CD4-positive, alpha-beta T cell (primary cell): ENCODE results near the gene PRMT7. TPM values are rescaled to one million over a fixed set of nuclear protein-coding genes. Genes with fewer than 3 reads are reported as not detected.

Experiments
- ATAC-seq: fragments of 200-7000 bp; cut with Tn5 transposase; one replicate; pipeline ENCODE4 v1.10.0; 2022; ENCODE audit warnings: mild to moderate bottlenecking; ENCODE audit not compliant: poor library complexity
- CTCF ChIA-PET: fragments of 350-600 bp; sonication (Branson Sonifier 250); formaldehyde crosslinking; loops from one replicate; lab custom pipeline; 2021; ENCODE audit warnings: antibody characterized with exemption, inconsistent platforms; lab: Charles Lee
- POLR2A ChIA-PET: fragments of 350-600 bp; sonication (Branson Sonifier 250); formaldehyde crosslinking; loops from one replicate; lab custom pipeline; 2021; ENCODE audit warnings: antibody characterized with exemption, inconsistent platforms; lab: Charles Lee
- DNase-seq, 14 experiments: peaks; one replicate each; pipeline ENCODE4 v3.0.0-alpha.2; 2013 to 2020; ENCODE audit warnings: mixed read lengths in 2 of 14
- H3K27ac ChIP-seq, 2 donors: one replicate each; pipeline versions ENCODE4 v1.5.1 to v1.7.0; 2013; ENCODE audit warnings: low read length in 2 of 2, low read depth in 1 of 2, mild to moderate bottlenecking in 1 of 2
- H3K27me3 ChIP-seq, 2 experiments: 1 replicate in 1 of 2; 2 replicates in 1 of 2; pipeline versions ENCODE4 v1.6.1 to v1.7.0; 2013; ENCODE audit warnings: low read length in 2 of 2, control low read depth in 1 of 2, mild to moderate bottlenecking in 1 of 2, moderate library complexity in 1 of 2; ENCODE audit not compliant: insufficient read depth in 2 of 2, control insufficient read depth in 1 of 2
- H3K36me3 ChIP-seq: one replicate; pipeline ENCODE4 v1.6.1; 2013; ENCODE audit warnings: low read length, control low read depth; ENCODE audit not compliant: insufficient read depth
- H3K4me1 ChIP-seq: one replicate; pipeline ENCODE4 v1.6.1; 2013; ENCODE audit warnings: low read length, control low read depth; ENCODE audit not compliant: insufficient read depth
- H3K4me3 ChIP-seq: one replicate; pipeline ENCODE4 v1.5.1; 2013; ENCODE audit warnings: mild to moderate bottlenecking, low read length, moderate library complexity
- H3K9me3 ChIP-seq, 2 experiments: 1 replicate in 1 of 2; 2 replicates in 1 of 2; pipeline versions ENCODE4 v1.6.1 to v1.7.0; 2013; ENCODE audit warnings: low read length in 2 of 2, mild to moderate bottlenecking in 2 of 2, control low read depth in 1 of 2, moderate library complexity in 1 of 2; ENCODE audit not compliant: control insufficient read depth in 1 of 2, insufficient read depth in 1 of 2
- H3K27ac Mint-ChIP-seq: one replicate; pipeline ENCODE4 v1.8.0; 2020; ENCODE audit warnings: mixed read lengths
- H3K27me3 Mint-ChIP-seq: one replicate; pipeline ENCODE4 v1.8.0; 2021; ENCODE audit warnings: mixed read lengths
- H3K36me3 Mint-ChIP-seq: one replicate; pipeline ENCODE4 v1.8.0; 2021; ENCODE audit warnings: low read depth, mixed read lengths
- H3K4me1 Mint-ChIP-seq: one replicate; pipeline ENCODE4 v1.8.0; 2021; ENCODE audit warnings: low read depth, mixed read lengths
- H3K4me3 Mint-ChIP-seq: one replicate; pipeline ENCODE4 v1.8.0; 2020; ENCODE audit warnings: mild to moderate bottlenecking, mixed read lengths
- H3K9me3 Mint-ChIP-seq: one replicate; pipeline ENCODE4 v1.8.0; 2020; ENCODE audit warnings: mixed read lengths
- intact Hi-C, 2 experiments: fragments of 100-400 bp; cut with DNase I in 1 of 2; cut with micrococcal nuclease in 1 of 2; formaldehyde crosslinking; loops; one replicate each; pipeline versions ENCODE4 v1.15.1 to v1.9.0; 2023 to 2025; cut with DNase I, micrococcal nuclease
- total RNA-seq, 174 experiments: library from RNA in 2 of 174; stranded (reverse) in 2 of 174; gene quantifications; one replicate each; pipeline ENCODE4 v1.2.3 and lab custom pipeline; 2021 to 2026
- TF ChIP-seq, protein P1 (sequence below): fragments of 200-600 bp; IDR thresholded peaks from one replicate; pipeline ENCODE4 v1.8.0; 2022; ENCODE audit warnings: antibody characterized with exemption, mild to moderate bottlenecking

The PRMT7 gene
- total RNA-seq, 2 experiments from 2014 or later: 46.3 to 51.0 TPM

DNA sequence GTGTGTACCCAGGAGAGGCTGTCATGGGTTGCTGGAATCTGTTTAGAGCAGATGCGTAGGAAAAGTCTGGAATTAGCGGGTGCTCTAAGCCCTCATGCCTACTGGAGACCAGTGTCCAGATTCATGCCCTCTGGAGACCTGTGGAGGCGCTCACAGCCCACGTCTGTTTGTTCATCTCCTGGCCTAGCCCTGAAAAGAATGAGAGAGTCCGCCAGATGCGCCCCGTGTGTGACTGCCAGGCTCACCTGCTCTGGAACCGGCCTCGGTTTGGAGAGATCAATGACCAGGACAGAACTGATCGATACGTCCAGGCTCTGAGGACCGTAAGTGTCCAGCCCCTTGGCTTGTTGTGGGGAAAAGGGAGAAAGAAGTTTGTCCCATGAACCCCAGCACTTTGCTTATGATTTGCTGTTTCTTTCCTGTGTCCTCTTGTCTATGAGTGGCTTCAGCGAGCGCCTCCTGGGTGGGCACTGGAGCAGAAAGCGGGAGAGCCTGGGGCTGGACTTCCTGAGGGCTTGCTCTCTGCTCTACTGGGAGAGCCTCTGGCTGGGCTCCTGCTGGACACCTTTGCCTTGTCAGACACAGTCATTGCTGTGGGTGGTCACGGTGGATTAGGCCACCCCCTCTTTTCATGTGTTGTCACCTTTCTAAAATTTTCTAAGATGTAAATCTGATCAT, 35.3 kb downstream of the PRMT7 start:
- H3K9me3 ChIP-seq: no peaks in the 10 kb centered on the region
- no peaks in the 10 kb centered on the region for H3K27me3 ChIP-seq
- ChIA-PET POLR2A (interaction anchor here (1.1 kb wide), 1 partner anchor 10 kb away, joined by 3 read pairs; no protein-coding TSS in a partner anchor), CTCF (no interaction called here)
- H3K9me3 Mint-ChIP-seq: no peaks in the 10 kb centered on the region
- intact Hi-C loops: no loop called here
- DNase-seq (no peak), ATAC-seq (no peak)
- H3K27ac Mint-ChIP-seq: no peak overlapping the region
- peaks cover 83% of the 10 kb centered on the region for H3K36me3 ChIP-seq
- H3K4me1 ChIP-seq: no peaks in the 10 kb centered on the region
- H3K4me3 Mint-ChIP-seq: no peak overlapping the region
- no peaks in the 10 kb centered on the region for H3K4me1 Mint-ChIP-seq
- TF ChIP-seq, protein P1, sequence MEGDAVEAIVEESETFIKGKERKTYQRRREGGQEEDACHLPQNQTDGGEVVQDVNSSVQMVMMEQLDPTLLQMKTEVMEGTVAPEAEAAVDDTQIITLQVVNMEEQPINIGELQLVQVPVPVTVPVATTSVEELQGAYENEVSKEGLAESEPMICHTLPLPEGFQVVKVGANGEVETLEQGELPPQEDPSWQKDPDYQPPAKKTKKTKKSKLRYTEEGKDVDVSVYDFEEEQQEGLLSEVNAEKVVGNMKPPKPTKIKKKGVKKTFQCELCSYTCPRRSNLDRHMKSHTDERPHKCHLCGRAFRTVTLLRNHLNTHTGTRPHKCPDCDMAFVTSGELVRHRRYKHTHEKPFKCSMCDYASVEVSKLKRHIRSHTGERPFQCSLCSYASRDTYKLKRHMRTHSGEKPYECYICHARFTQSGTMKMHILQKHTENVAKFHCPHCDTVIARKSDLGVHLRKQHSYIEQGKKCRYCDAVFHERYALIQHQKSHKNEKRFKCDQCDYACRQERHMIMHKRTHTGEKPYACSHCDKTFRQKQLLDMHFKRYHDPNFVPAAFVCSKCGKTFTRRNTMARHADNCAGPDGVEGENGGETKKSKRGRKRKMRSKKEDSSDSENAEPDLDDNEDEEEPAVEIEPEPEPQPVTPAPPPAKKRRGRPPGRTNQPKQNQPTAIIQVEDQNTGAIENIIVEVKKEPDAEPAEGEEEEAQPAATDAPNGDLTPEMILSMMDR: no peak
- H3K27ac ChIP-seq: no peak overlapping the region
- no peaks in the 10 kb centered on the region for H3K27me3 Mint-ChIP-seq
- no peak overlapping the region for H3K4me3 ChIP-seq
- peaks cover 93% of the 10 kb centered on the region for H3K36me3 Mint-ChIP-seq

DNA sequence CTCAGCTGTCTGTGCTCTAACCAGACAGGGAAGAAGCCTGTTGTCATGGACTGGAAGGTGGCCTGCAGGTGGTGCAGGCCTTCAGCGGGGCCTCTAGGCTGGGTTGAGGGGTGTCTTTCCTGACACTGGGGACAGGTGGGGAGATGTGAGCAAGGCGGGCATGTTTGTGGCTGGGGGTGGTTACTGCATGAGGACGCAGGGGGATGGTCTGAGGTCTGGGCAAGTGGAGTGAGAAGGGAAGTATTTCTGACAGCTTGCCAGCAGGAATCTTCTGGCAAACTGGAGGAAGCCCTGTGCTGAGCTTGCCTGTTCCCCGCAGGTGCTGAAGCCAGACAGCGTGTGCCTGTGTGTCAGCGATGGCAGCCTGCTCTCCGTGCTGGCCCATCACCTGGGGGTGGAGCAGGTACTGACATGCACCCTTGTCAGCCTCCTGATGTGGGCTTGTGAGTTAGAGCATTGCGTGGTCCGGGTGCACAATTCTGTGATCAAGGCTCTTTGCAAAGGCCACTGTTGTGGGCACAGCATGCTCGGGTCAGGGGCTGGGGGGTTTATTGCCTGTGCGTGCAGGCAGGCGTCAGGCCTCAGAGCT, 36.2 kb downstream of the PRMT7 start:
- no peaks in the 10 kb centered on the region for H3K4me1 Mint-ChIP-seq
- H3K36me3 Mint-ChIP-seq: peaks cover 94% of the 10 kb centered on the region
- CTCF ChIA-PET: interaction anchor here (0.6 to 1.0 kb wide), 2 partner anchors 18 to 83 kb away, joined by 3 read pairs; partner anchors contain the start of gene SLC7A6
- H3K9me3 Mint-ChIP-seq: no peaks in the 10 kb centered on the region
- DNase-seq: no peak
- no peak for ATAC-seq
- no peaks in the 10 kb centered on the region for H3K27me3 ChIP-seq
- no peak overlapping the region for H3K27ac ChIP-seq
- peaks cover 84% of the 10 kb centered on the region for H3K36me3 ChIP-seq
- no peaks in the 10 kb centered on the region for H3K27me3 Mint-ChIP-seq
- TF ChIP-seq, protein P1: no peak
- no peaks in the 10 kb centered on the region for H3K4me1 ChIP-seq
- no peak overlapping the region for H3K4me3 ChIP-seq
- POLR2A ChIA-PET: no interaction called here
- H3K9me3 ChIP-seq: no peaks in the 10 kb centered on the region
- no peak overlapping the region for H3K4me3 Mint-ChIP-seq
- H3K27ac Mint-ChIP-seq: no peak overlapping the region
- intact Hi-C loops: no loop called here

DNA sequence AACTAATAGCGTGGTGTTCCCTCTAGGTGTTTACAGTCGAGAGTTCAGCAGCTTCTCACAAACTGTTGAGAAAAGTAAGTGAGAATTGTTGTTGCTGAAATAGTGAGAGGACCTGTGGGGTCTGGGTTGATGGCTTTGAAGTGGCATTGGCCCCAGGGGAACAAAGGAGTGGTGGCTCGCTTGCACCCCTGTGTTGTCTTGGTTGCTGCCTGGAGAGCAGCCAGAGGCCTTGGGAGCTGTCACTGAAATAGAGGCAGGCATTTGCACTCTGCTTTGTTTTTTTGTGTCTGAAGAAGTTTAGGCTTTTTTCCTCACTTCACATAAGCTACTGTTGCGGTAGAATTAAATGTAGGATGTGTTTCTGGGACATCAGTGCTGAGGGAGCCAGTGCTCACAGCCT, 36.8 kb downstream of the PRMT7 start:
- no peaks in the 10 kb centered on the region for H3K9me3 ChIP-seq
- H3K27me3 ChIP-seq: no peaks in the 10 kb centered on the region
- no peaks in the 10 kb centered on the region for H3K4me1 Mint-ChIP-seq
- H3K4me3 Mint-ChIP-seq: no peak overlapping the region
- POLR2A ChIA-PET: no interaction called here
- TF ChIP-seq, protein P1: no peak
- H3K36me3 ChIP-seq: peaks cover 79% of the 10 kb centered on the region
- H3K27ac Mint-ChIP-seq: no peak overlapping the region
- ATAC-seq (no peak), DNase-seq (no peak)
- peaks cover 92% of the 10 kb centered on the region for H3K36me3 Mint-ChIP-seq
- intact Hi-C loops: no loop called here
- H3K4me1 ChIP-seq: no peaks in the 10 kb centered on the region
- CTCF ChIA-PET: interaction anchor here (1.0 kb wide), 1 partner anchor 84 kb away, joined by 3 read pairs; the partner anchor contains the start of gene SLC7A6
- H3K27me3 Mint-ChIP-seq: no peaks in the 10 kb centered on the region
- H3K4me3 ChIP-seq: no peak overlapping the region
- no peak overlapping the region for H3K27ac ChIP-seq
- H3K9me3 Mint-ChIP-seq: no peaks in the 10 kb centered on the region
